Neuronal stem cell (in vitro differentiated cells): ENCODE measurements around the gene SV2B.

Experiments used
- DNase-seq: peaks from one replicate; pipeline ENCODE4 v3.0.0-alpha.2; 2013; ENCODE audit warnings: low spot score
- H2AFZ ChIP-seq: one replicate; pipeline ENCODE4 v1.6.1; 2013; ENCODE audit warnings: mild to moderate bottlenecking, low read length, inconsistent platforms
- H2AK5ac ChIP-seq: 2 replicates; pipeline ENCODE4 v1.6.1; 2013; ENCODE audit warnings: low read depth, mild to moderate bottlenecking, inconsistent platforms, low read length, moderate library complexity, mixed read lengths
- H2BK120ac ChIP-seq: 2 replicates; pipeline ENCODE4 v1.6.1; 2013; ENCODE audit warnings: low read depth, mild to moderate bottlenecking, inconsistent platforms, low read length, moderate library complexity, mixed read lengths
- H2BK12ac ChIP-seq: one replicate; pipeline ENCODE4 v1.6.1; 2013; ENCODE audit warnings: low read length, inconsistent platforms
- H2BK15ac ChIP-seq: 2 replicates; pipeline ENCODE4 v1.6.1; 2013; ENCODE audit warnings: mild to moderate bottlenecking, low read length, inconsistent platforms, mixed read lengths
- H2BK5ac ChIP-seq: one replicate; pipeline ENCODE4 v1.6.1; 2013; ENCODE audit warnings: inconsistent platforms, mild to moderate bottlenecking, low read length, moderate library complexity
- H3K14ac ChIP-seq: one replicate; pipeline ENCODE4 v1.6.1; 2013; ENCODE audit warnings: low read length, inconsistent platforms
- H3K18ac ChIP-seq: 2 replicates; pipeline ENCODE4 v1.6.1; 2013; ENCODE audit warnings: low read length, inconsistent platforms
- H3K23ac ChIP-seq: 2 replicates; pipeline ENCODE4 v1.6.1; 2013; ENCODE audit warnings: low read depth, mild to moderate bottlenecking, mixed read lengths, low read length, inconsistent platforms; ENCODE audit not compliant: poor library complexity
- H3K27ac ChIP-seq: replicated peaks from 3 replicates; pipeline ENCODE4 v1.5.1; 2013; ENCODE audit warnings: low read length, inconsistent platforms
- H3K27me3 ChIP-seq, 3 experiments: 2 replicates each; pipeline ENCODE4 v1.6.1; 2013; ENCODE audit warnings: low read length in 3 of 3, mild to moderate bottlenecking in 2 of 3, inconsistent platforms in 1 of 3, low read depth in 1 of 3, mixed read lengths in 1 of 3, moderate library complexity in 1 of 3; ENCODE audit not compliant: control insufficient read depth in 3 of 3, insufficient read depth in 3 of 3
- H3K36me3 ChIP-seq, 2 donors: replicated peaks in 1 of 2; 2 replicates each; pipeline ENCODE4 v1.6.1; 2013; ENCODE audit warnings: low read length in 2 of 2; ENCODE audit not compliant: control insufficient read depth in 2 of 2, insufficient read depth in 2 of 2
- H3K4ac ChIP-seq: 2 replicates; pipeline ENCODE4 v1.6.1; 2013; ENCODE audit warnings: inconsistent platforms, mild to moderate bottlenecking, low read length, moderate library complexity
- H3K4me1 ChIP-seq, 2 donors: 1 replicate in 1 of 2; 2 replicates in 1 of 2; pipeline ENCODE4 v1.6.1; 2013; ENCODE audit warnings: low read length in 2 of 2, low read depth in 1 of 2; ENCODE audit not compliant: control insufficient read depth in 2 of 2, insufficient read depth in 1 of 2
- H3K4me2 ChIP-seq: one replicate; pipeline ENCODE4 v1.6.1; 2013; ENCODE audit warnings: mild to moderate bottlenecking, low read length, inconsistent platforms; ENCODE audit not compliant: insufficient read depth, poor library complexity, severe bottlenecking
- H3K4me3 ChIP-seq, 2 donors: 2 replicates each; pipeline ENCODE4 v1.5.1; 2013; ENCODE audit warnings: low read length in 2 of 2, mild to moderate bottlenecking in 2 of 2, inconsistent platforms in 1 of 2, moderate library complexity in 1 of 2
- H3K79me1 ChIP-seq: one replicate; pipeline ENCODE4 v1.6.1; 2013; ENCODE audit warnings: low read depth, mild to moderate bottlenecking, inconsistent platforms, low read length, moderate library complexity
- H3K9ac ChIP-seq: one replicate; pipeline ENCODE4 v1.6.1; 2013; ENCODE audit warnings: mild to moderate bottlenecking, low read depth, low read length, inconsistent platforms; ENCODE audit not compliant: poor library complexity
- H3K9me3 ChIP-seq, 2 donors: replicated peaks in 1 of 2; 2 replicates each; pipeline versions ENCODE3 to v1.6.1; 2013; ENCODE audit warnings: low read length in 2 of 2, mild to moderate bottlenecking in 2 of 2, inconsistent platforms in 1 of 2, low read depth in 1 of 2, mixed read lengths in 1 of 2, moderate library complexity in 1 of 2; ENCODE audit not compliant: control insufficient read depth in 2 of 2, insufficient read depth in 1 of 2
- H4K8ac ChIP-seq: one replicate; pipeline ENCODE4 v1.6.1; 2013; ENCODE audit warnings: low read depth, mild to moderate bottlenecking, inconsistent platforms, low read length, moderate library complexity
- H4K91ac ChIP-seq: one replicate; pipeline ENCODE4 v1.6.1; 2013; ENCODE audit warnings: low read length, low read depth, mild to moderate bottlenecking, inconsistent platforms; ENCODE audit not compliant: poor library complexity
- WGBS, 2 donors: extraction: QIAGEN DNeasy Blood & Tissue Kit; methylation state at CpG; one replicate each; pipeline ENCODE4 v1.1.7; 2013; ENCODE audit warnings: missing lambda C conversion rate in 2 of 2, mixed read lengths in 1 of 2; ENCODE audit not compliant: insufficient read length in 2 of 2, insufficient replicate concordance in 1 of 2; ENCODE audit errors: extremely low coverage in 2 of 2; 5-methylcytosine and 5-hydroxymethylcytosine counted together

Gene SV2B

GRCh38 chr15:91258415-91258759 lies 158.3 kb downstream of the SV2B start:
- Histone ChIP-seq H3K4me1 (peaks cover 0 to 3% of the 10 kb centered on the region in 2 donors), H3K4me2 (no peak overlapping the region), H3K4me3 (no peak overlapping the region), H4K8ac (no peak overlapping the region), H3K27me3 (peaks cover 0 to 1% (median 0%) of the 10 kb centered on the region in 3 experiments), H3K79me1 (no peaks in the 10 kb centered on the region), H2BK5ac (no peak overlapping the region), H3K36me3 (no peaks in the 10 kb centered on the region), H2BK12ac (no peak overlapping the region), H3K18ac (no peak overlapping the region), H3K14ac (no peak overlapping the region), H2AFZ (no peak overlapping the region), H2BK15ac (no peak overlapping the region), H3K9me3 (no peaks in the 10 kb centered on the region), H3K4ac (no peak overlapping the region), H2AK5ac (no peak overlapping the region), H4K91ac (no peak overlapping the region), H3K27ac (no peak overlapping the region), H3K9ac (no peak overlapping the region), H3K23ac (no peak overlapping the region), H2BK120ac (no peak overlapping the region)
- no CpG with 5 or more reads among the region's 6 CpGs for WGBS, 2 donors
- no peak for DNase-seq

- Histone ChIP-seq H3K4me1 (peaks cover 0 to 5% of the 10 kb centered on the region in 2 donors), H2BK12ac (no peak overlapping the region), H3K9me3 (no peaks in the 10 kb centered on the region), H2BK120ac (no peak overlapping the region), H3K23ac (no peak overlapping the region), H4K91ac (no peak overlapping the region), H3K36me3 (no peaks in the 10 kb centered on the region), H3K14ac (no peak overlapping the region), H2BK5ac (no peak overlapping the region), H3K18ac (no peak overlapping the region), H3K27me3 (peaks cover 0 to 2% (median 0%) of the 10 kb centered on the region in 3 experiments), H3K9ac (no peak overlapping the region), H2AFZ (no peak overlapping the region), H3K4me3 (no peak overlapping the region), H3K79me1 (no peaks in the 10 kb centered on the region), H4K8ac (no peak overlapping the region), H3K27ac (no peak overlapping the region), H3K4ac (no peak overlapping the region), H2AK5ac (no peak overlapping the region), H2BK15ac (no peak overlapping the region), H3K4me2 (no peak overlapping the region)
- DNase-seq = no peak
- WGBS, 2 donors = no CpG with 5 or more reads among the region's 3 CpGs
These were observed 159.0 kb downstream of the SV2B start for GRCh38 chr15:91259077-91259476.

GRCh38 chr15:91261345-91261744 lies 161.3 kb downstream of the SV2B start:
- H3K79me1 ChIP-seq = no peaks in the 10 kb centered on the region
- no peak overlapping the region for H2BK120ac ChIP-seq
- H3K9me3 ChIP-seq = no peaks in the 10 kb centered on the region
- no peak overlapping the region for H2AK5ac ChIP-seq
- H3K23ac ChIP-seq = no peak overlapping the region
- H3K9ac ChIP-seq = no peak overlapping the region
- H3K36me3 ChIP-seq = no peaks in the 10 kb centered on the region
- H2AFZ ChIP-seq = no peak overlapping the region
- no peak overlapping the region for H3K27ac ChIP-seq
- no peak overlapping the region for H3K18ac ChIP-seq
- no peak overlapping the region for H4K8ac ChIP-seq
- peaks cover 0 to 5% of the 10 kb centered on the region in 2 donors for H3K4me1 ChIP-seq
- no peak overlapping the region for H3K4me3 ChIP-seq
- no peak overlapping the region for H3K14ac ChIP-seq
- H3K27me3 ChIP-seq = peaks cover 0 to 2% (median 0%) of the 10 kb centered on the region in 3 experiments
- no peak overlapping the region for H2BK12ac ChIP-seq
- H3K4ac ChIP-seq = no peak overlapping the region
- no peak overlapping the region for H2BK15ac ChIP-seq
- H3K4me2 ChIP-seq = no peak overlapping the region
- H2BK5ac ChIP-seq = no peak overlapping the region
- H4K91ac ChIP-seq = no peak overlapping the region
- DNase-seq = no peak

- Histone ChIP-seq H3K14ac (no peak overlapping the region), H2AFZ (no peak overlapping the region), H3K18ac (no peak overlapping the region), H3K4me2 (no peak overlapping the region), H3K9ac (no peak overlapping the region), H2AK5ac (no peak overlapping the region), H3K4me1 (peaks cover 0 to 5% of the 10 kb centered on the region in 2 donors), H2BK5ac (no peak overlapping the region), H2BK15ac (no peak overlapping the region), H3K36me3 (no peaks in the 10 kb centered on the region), H3K27me3 (peaks cover 0 to 2% (median 0%) of the 10 kb centered on the region in 3 experiments), H3K27ac (no peak overlapping the region), H3K9me3 (no peaks in the 10 kb centered on the region), H3K4ac (no peak overlapping the region), H4K91ac (no peak overlapping the region), H3K79me1 (no peaks in the 10 kb centered on the region), H3K4me3 (no peak overlapping the region), H4K8ac (no peak overlapping the region), H3K23ac (no peak overlapping the region), H2BK120ac (no peak overlapping the region), H2BK12ac (no peak overlapping the region)
- WGBS, 2 donors = no CpG with 5 or more reads among the region's 15 CpGs
- no peak for DNase-seq
These were observed 163.8 kb downstream of the SV2B start for GRCh38 chr15:91263632-91264531.
